B cell (primary cell): ENCODE results near the gene WBP2. TPM values are rescaled to one million over a fixed set of nuclear protein-coding genes. Genes with fewer than 3 reads are reported as not detected.

Source experiments
- ATAC-seq: fragments of 200-7000 bp; cut with Tn5 transposase; one replicate; pipeline ENCODE4 v1.10.0; 2021; ENCODE audit warnings: low read depth, mild to moderate bottlenecking, moderate number of reproducible peaks, moderate library complexity
- CTCF ChIA-PET: fragments of 350-600 bp; sonication (Branson Sonifier 250); formaldehyde crosslinking; loops from one replicate; lab custom pipeline; 2021; ENCODE audit warnings: antibody characterized with exemption, inconsistent platforms; lab: Charles Lee
- POLR2A ChIA-PET: fragments of 350-600 bp; sonication (Branson Sonifier 250); formaldehyde crosslinking; loops from one replicate; lab custom pipeline; 2021; ENCODE audit warnings: antibody characterized with exemption; lab: Charles Lee
- DNase-seq: peaks from one replicate; pipeline ENCODE4 v3.0.0; 2013
- H2AFZ ChIP-seq: 2 replicates; pipeline ENCODE4 v1.6.1; 2012; ENCODE audit warnings: mild to moderate bottlenecking, low read depth, low read length; ENCODE audit not compliant: insufficient read depth, poor library complexity, severe bottlenecking
- H3K27ac ChIP-seq, 2 donors: 1 replicate in 1 of 2; 2 replicates in 1 of 2; pipeline ENCODE4 v1.5.1; 2012 to 2013; ENCODE audit warnings: low read length in 2 of 2, mild to moderate bottlenecking in 2 of 2, moderate library complexity in 1 of 2
- H3K27me3 ChIP-seq, 4 experiments: fragments of 200-600 bp in 1 of 4; sonication (generic) in 1 of 4; replicated peaks in 1 of 4; 1 replicate in 2 of 4; 2 replicates in 2 of 4; pipeline versions ENCODE4 v1.6.1 to v1.7.0; 2013 to 2016; ENCODE audit warnings: low read length in 3 of 4, mild to moderate bottlenecking in 2 of 4, mixed read lengths in 1 of 4, moderate library complexity in 1 of 4; ENCODE audit not compliant: insufficient read depth in 4 of 4, control insufficient read depth in 3 of 4; ENCODE audit errors: control extremely low read depth in 1 of 4
- H3K36me3 ChIP-seq, 2 experiments: replicated peaks in 1 of 2; 1 replicate in 1 of 2; 2 replicates in 1 of 2; pipeline versions ENCODE4 v1.6.1 to v1.7.1; 2013; ENCODE audit warnings: low read length in 1 of 2; ENCODE audit not compliant: insufficient read depth in 2 of 2, control insufficient read depth in 1 of 2; ENCODE audit errors: control extremely low read depth in 1 of 2, extremely low read depth in 1 of 2
- H3K4me1 ChIP-seq, 2 donors: fragments of 200-600 bp in 1 of 2; sonication (generic) in 1 of 2; 1 replicate in 1 of 2; 2 replicates in 1 of 2; pipeline versions ENCODE4 v1.5.1 to v1.6.1; 2013 to 2017; ENCODE audit warnings: low read length in 2 of 2; ENCODE audit not compliant: control insufficient read depth in 2 of 2, insufficient read depth in 2 of 2
- H3K4me2 ChIP-seq: replicated peaks from 2 replicates; pipeline ENCODE3; 2012; ENCODE audit warnings: mild to moderate bottlenecking, low read depth, low read length; ENCODE audit not compliant: poor library complexity, severe bottlenecking
- H3K4me3 ChIP-seq, 5 experiments: fragments of 200-600 bp in 1 of 5; sonication (generic) in 1 of 5; 1 replicate in 3 of 5; 2 replicates in 2 of 5; pipeline versions ENCODE4 v1.5.1 to v1.7.0; 2011 to 2016; ENCODE audit warnings: low read length in 4 of 5, mild to moderate bottlenecking in 4 of 5, low read depth in 2 of 5, control low read depth in 1 of 5, moderate library complexity in 1 of 5; ENCODE audit not compliant: insufficient read depth in 1 of 5; ENCODE audit errors: control extremely low read depth in 1 of 5, extremely low read depth in 1 of 5
- H3K79me2 ChIP-seq: fragments of 200-600 bp; sonication (generic); one replicate; pipeline ENCODE4 v1.6.0; 2016; ENCODE audit warnings: low read length; ENCODE audit not compliant: control insufficient read depth, insufficient read depth
- H3K9ac ChIP-seq: fragments of 200-600 bp; sonication (generic); 2 replicates; pipeline ENCODE4 v1.6.1; 2017; ENCODE audit warnings: mild to moderate bottlenecking, low read length, moderate library complexity
- H3K9me3 ChIP-seq, 3 donors: one replicate each; pipeline versions ENCODE4 v1.6.1 to v1.7.1; 2013; ENCODE audit warnings: low read length in 2 of 3; ENCODE audit not compliant: control insufficient read depth in 2 of 3, insufficient read depth in 1 of 3; ENCODE audit errors: control extremely low read depth in 1 of 3
- H4K20me1 ChIP-seq: 2 replicates; pipeline ENCODE4 v1.6.0; 2012; ENCODE audit warnings: mild to moderate bottlenecking, low read length; ENCODE audit not compliant: insufficient read depth, control insufficient read depth, poor library complexity, severe bottlenecking
- H3K27ac Mint-ChIP-seq: one replicate; pipeline ENCODE4 v1.8.0; 2021; ENCODE audit warnings: mixed read lengths
- H3K27me3 Mint-ChIP-seq: one replicate; pipeline ENCODE4 v1.8.0; 2021; ENCODE audit warnings: mixed read lengths
- H3K4me1 Mint-ChIP-seq: one replicate; pipeline ENCODE4 v1.8.0; 2021; ENCODE audit warnings: mixed read lengths
- H3K4me3 Mint-ChIP-seq: one replicate; pipeline ENCODE4 v1.8.0; 2021; ENCODE audit warnings: mixed read lengths
- H3K9me3 Mint-ChIP-seq: one replicate; pipeline ENCODE4 v1.8.0; 2022; ENCODE audit warnings: mixed read lengths; ENCODE audit not compliant: insufficient read depth
- CTCF ChIP-seq: fragments of 200-600 bp; IDR thresholded peaks from one replicate; pipeline ENCODE4 v1.8.0; 2022; ENCODE audit warnings: antibody characterized with exemption, mild to moderate bottlenecking
- EZH2 ChIP-seq: IDR thresholded peaks from 2 replicates; pipeline ENCODE4 v1.6.1; 2012; ENCODE audit warnings: borderline replicate concordance, low read depth, mild to moderate bottlenecking, moderate library complexity, low read length; ENCODE audit not compliant: insufficient read depth, poor library complexity, severe bottlenecking
- WGBS: methylation state at CpG from one replicate; pipeline ENCODE4 v1.1.5; 2013; ENCODE audit warnings: missing lambda C conversion rate; ENCODE audit not compliant: insufficient coverage; 5-methylcytosine and 5-hydroxymethylcytosine counted together
- intact Hi-C: fragments of 100-400 bp; cut with micrococcal nuclease; formaldehyde crosslinking; loops from one replicate; pipeline ENCODE4 v1.10.0; 2022
- polyA plus RNA-seq: library from polyadenylated mRNA; depleted of rRNA; stranded (reverse); fragments of >200 nt; gene quantifications from 2 replicates; pipeline ENCODE4 v1.2.3, GENCODE V29; 2012
- total RNA-seq, 2 donors: library from RNA; stranded (reverse); fragments of 120-200 nt in 1 of 2; gene quantifications; 1 replicate in 1 of 2; 2 replicates in 1 of 2; pipeline versions ENCODE4 v1.2.3 to v1.2.4, GENCODE V29; 2013 to 2022

Gene WBP2
- total and polyA plus RNA-seq, 2 donors (not counting 1 experiment from before 2014, with no cell fraction given), result 88.6 to 140 TPM

GRCh38 chr17:75809631-75810111 lies 45.5 kb downstream of the WBP2 start:
- Histone ChIP-seq H3K9ac (no peak overlapping the region), H3K79me2 (peaks cover 27% of the 10 kb centered on the region), H3K4me1 (peaks cover 0 to 12% of the 10 kb centered on the region in 2 donors), H3K4me2 (no peak overlapping the region), H3K9me3 (no peaks in the 10 kb centered on the region), H4K20me1 (peaks cover 19% of the 10 kb centered on the region), H3K4me3 (no peak overlapping the region), H3K27me3 (no peaks in the 10 kb centered on the region), H2AFZ (no peak overlapping the region), H3K27ac (no peak overlapping the region), H3K36me3 (peaks cover 0 to 48% of the 10 kb centered on the region in 2 experiments)
- no peaks in the 10 kb centered on the region for H3K27me3 Mint-ChIP-seq
- no peak for ATAC-seq
- intact Hi-C loops, result no loop called here
- peaks cover 11% of the 10 kb centered on the region for H3K4me1 Mint-ChIP-seq
- ChIA-PET POLR2A (interaction anchor here (0.6 to 1.8 kb wide), 4 partner anchors 15 to 34 kb away, joined by 3 to 6 read pairs (median 4); no protein-coding TSS in a partner anchor), CTCF (interaction anchor here (0.9 to 1.8 kb wide), 4 partner anchors 11 to 23 kb away, joined by 3 to 7 read pairs (median 4); no protein-coding TSS in a partner anchor)
- H3K27ac Mint-ChIP-seq, result no peak overlapping the region
- no peak for TF ChIP-seq EZH2
- WGBS, result 98% methylated on average over 24 of the region's 24 CpGs
- no peaks in the 10 kb centered on the region for H3K9me3 Mint-ChIP-seq
- DNase-seq, result no peak
- no peak overlapping the region for H3K4me3 Mint-ChIP-seq

GRCh38 chr17:75808905-75809621 lies 46.1 kb downstream of the WBP2 start:
- ChIA-PET CTCF (interaction anchor here (0.9 to 1.8 kb wide), 5 partner anchors 12 to 44 kb away, joined by 3 to 7 read pairs (median 3); partner anchors contain the start of gene GALK1), POLR2A (interaction anchor here (0.5 to 1.8 kb wide), 6 partner anchors 18 to 1352 kb away, joined by 3 to 6 read pairs (median 4); partner anchors contain the start of gene WBP2)
- Mint-ChIP-seq H3K27me3 (no peaks in the 10 kb centered on the region), H3K9me3 (no peaks in the 10 kb centered on the region), H3K4me1 (peaks cover 12% of the 10 kb centered on the region), H3K27ac (peak overlapping the region; percentile 80), H3K4me3 (peak overlapping the region; percentile 27)
- Histone ChIP-seq H3K36me3 (peaks cover 0 to 44% of the 10 kb centered on the region in 2 experiments), H4K20me1 (peaks cover 19% of the 10 kb centered on the region), H3K27me3 (no peaks in the 10 kb centered on the region), H3K9ac (no peak overlapping the region), H3K79me2 (peaks cover 31% of the 10 kb centered on the region), H3K9me3 (no peaks in the 10 kb centered on the region), H2AFZ (no peak overlapping the region), H3K4me2 (no peak overlapping the region), H3K4me3 (no peak overlapping the region), H3K27ac (no peak overlapping the region), H3K4me1 (peaks cover 0 to 12% of the 10 kb centered on the region in 2 donors)
- intact Hi-C loops, result no loop called here
- TF ChIP-seq CTCF (no peak), EZH2 (no peak)
- 75% methylated on average over 9 of the region's 18 CpGs for WGBS
- ATAC-seq, result peak; percentile 94
- peak; percentile 41 for DNase-seq
